Endothelial cell of umbilical vein (primary cell): ENCODE measurements around the gene SMARCAD1. TPM values are rescaled to one million over a fixed set of nuclear protein-coding genes. Genes with fewer than 3 reads are reported as not detected.

Experiments
- BruUV-seq: library from RNA; stranded (reverse); fragments of 400-500 nt; replicated peaks from 2 replicates; lab custom pipeline; 2021; lab: Mats Ljungman, UMichigan
- CTCF ChIA-PET: fragments of 300-600, 350-600 bp; sonication (Branson Sonifier 250); formaldehyde crosslinking; loops from one replicate; lab custom pipeline; 2021; ENCODE audit warnings: antibody characterized with exemption, inconsistent platforms; lab: Charles Lee
- POLR2A ChIA-PET: fragments of 300-600, 350-600 bp; sonication (Branson Sonifier 250); formaldehyde crosslinking; loops from one replicate; lab custom pipeline; 2021; ENCODE audit warnings: antibody characterized with exemption, inconsistent platforms; lab: Charles Lee
- DNase-seq: peaks from one replicate; pipeline ENCODE4 v3.0.0-alpha.2; 2011; ENCODE audit warnings: low read depth, low spot score
- FAIRE-seq: peaks from 2 replicates; lab custom pipeline; 2011; peaks lifted over from hg19 to GRCh38; lab: Jason Lieb, UNC
- H2AFZ ChIP-seq: 2 replicates; pipeline ENCODE4 v1.6.0; 2012; ENCODE audit warnings: low read depth, low read length, control low read depth, inconsistent platforms
- H3K27ac ChIP-seq: 2 replicates; pipeline ENCODE4 v1.5.1; 2011; ENCODE audit warnings: low read depth, mild to moderate bottlenecking, control low read depth, low read length, moderate library complexity; ENCODE audit not compliant: insufficient read depth
- H3K27me3 ChIP-seq, 2 experiments: 2 replicates each; pipeline versions ENCODE4 v1.6.0 to v1.6.1; 2011; ENCODE audit warnings: low read length in 2 of 2, mixed read lengths in 1 of 2; ENCODE audit not compliant: control insufficient read depth in 2 of 2, insufficient read depth in 2 of 2
- H3K36me3 ChIP-seq, 2 experiments: 2 replicates in 1 of 2; 3 replicates in 1 of 2; pipeline ENCODE4 v1.5.1; 2011; ENCODE audit warnings: low read length in 2 of 2, mild to moderate bottlenecking in 1 of 2, moderate library complexity in 1 of 2; ENCODE audit not compliant: control insufficient read depth in 2 of 2, insufficient read depth in 2 of 2; ENCODE audit errors: extremely low read depth in 1 of 2
- H3K4me1 ChIP-seq: 3 replicates; pipeline ENCODE4 v1.5.1; 2011; ENCODE audit warnings: mild to moderate bottlenecking, low read length; ENCODE audit not compliant: control insufficient read depth, insufficient read depth; ENCODE audit errors: extremely low read depth
- H3K4me2 ChIP-seq: 2 replicates; pipeline ENCODE4 v1.6.1; 2011; ENCODE audit warnings: low read length, control low read depth, mixed read lengths; ENCODE audit not compliant: insufficient read depth
- H3K4me3 ChIP-seq, 3 experiments: fragments of 200-600 bp in 1 of 3; sonication (generic), shearing (Covaris generic) in 1 of 3; replicated peaks in 1 of 3; 2 replicates each; pipeline ENCODE4 v1.5.1; 2011 to 2016; ENCODE audit warnings: control low read depth in 3 of 3, low read length in 3 of 3, mild to moderate bottlenecking in 2 of 3, inconsistent platforms in 1 of 3, low read depth in 1 of 3, moderate library complexity in 1 of 3; ENCODE audit not compliant: insufficient read depth in 1 of 3
- H3K79me2 ChIP-seq: 2 replicates; pipeline ENCODE4 v1.6.0; 2012; ENCODE audit warnings: low read length, inconsistent platforms; ENCODE audit not compliant: control insufficient read depth, insufficient read depth
- H3K9ac ChIP-seq: replicated peaks from 2 replicates; pipeline ENCODE3; 2011; ENCODE audit warnings: low read length, control low read depth; ENCODE audit not compliant: insufficient read depth; ENCODE audit errors: extremely low read depth
- H3K9me1 ChIP-seq: replicated peaks from 3 replicates; pipeline ENCODE4 v1.6.0; 2011; ENCODE audit warnings: mild to moderate bottlenecking, low read length; ENCODE audit not compliant: control insufficient read depth, insufficient read depth; ENCODE audit errors: extremely low read depth
- H3K9me3 ChIP-seq: replicated peaks from 2 replicates; pipeline ENCODE4 v1.5.1; 2012; ENCODE audit warnings: low read length, inconsistent platforms; ENCODE audit not compliant: control insufficient read depth, insufficient read depth
- H4K20me1 ChIP-seq: replicated peaks from 2 replicates; pipeline ENCODE3; 2011; ENCODE audit warnings: mild to moderate bottlenecking, low read length; ENCODE audit not compliant: control insufficient read depth, insufficient read depth; ENCODE audit errors: extremely low read depth
- EZH2 ChIP-seq: IDR thresholded peaks from 2 replicates; pipeline ENCODE4 v1.6.1; 2012; ENCODE audit warnings: borderline replicate concordance, low read depth, mild to moderate bottlenecking, moderate library complexity, low read length, inconsistent platforms; ENCODE audit not compliant: severe bottlenecking
- FOS ChIP-seq: IDR thresholded peaks from 2 replicates; pipeline ENCODE4 v1.6.1; 2011; ENCODE audit warnings: mild to moderate bottlenecking, low read length, moderate library complexity, borderline replicate concordance; ENCODE audit not compliant: insufficient read depth
- GATA2 ChIP-seq: IDR thresholded peaks from 2 replicates; pipeline ENCODE4 v1.7.0; 2011; ENCODE audit warnings: low read depth, mild to moderate bottlenecking, moderate library complexity, mixed read lengths, low read length; ENCODE audit not compliant: insufficient read length, insufficient read depth
- JUN ChIP-seq: IDR thresholded peaks from 2 replicates; pipeline ENCODE4 v1.6.1; 2011; ENCODE audit warnings: borderline replicate concordance, low read depth; ENCODE audit not compliant: insufficient read length, insufficient read depth
- MYC ChIP-seq: IDR thresholded peaks from one replicate; pipeline ENCODE4 v1.6.1; 2011; ENCODE audit warnings: mild to moderate bottlenecking, low read depth, low read length
- POLR2A ChIP-seq: IDR thresholded peaks from 2 replicates; pipeline ENCODE4 v1.6.1; 2012; ENCODE audit warnings: low read depth, mild to moderate bottlenecking, control low read depth, low read length
- POLR2AphosphoS5 ChIP-seq: IDR thresholded peaks from 2 replicates; pipeline ENCODE4 v1.6.1; 2012; ENCODE audit warnings: low read depth, mild to moderate bottlenecking, control low read depth, low read length, moderate library complexity; ENCODE audit not compliant: insufficient read depth
- dilution Hi-C: fragments of 300-500 bp; cut with MboI; formaldehyde crosslinking; loops from one replicate; pipeline ENCODE4 v1.15.0; 2019; ENCODE audit warnings: low sequenced_read_pairs; ENCODE audit not compliant: extremely low pct_ligation_motif_present
- intact Hi-C: fragments of 100-400 bp; cut with micrococcal nuclease; formaldehyde crosslinking; loops from one replicate; pipeline ENCODE4 v1.10.0; 2022
- polyA plus RNA-seq, 4 experiments: library from polyadenylated mRNA; depleted of rRNA in 3 of 4; stranded (reverse) in 3 of 4; unstranded in 1 of 4; fragments of >200 nt; gene quantifications; 2 replicates each; pipeline versions ENCODE4 v1.2.1 to v1.2.3, GENCODE V29; 2011 to 2012; ENCODE audit warnings: missing spikeins in 1 of 4
- total RNA-seq: library from RNA; stranded (reverse); gene quantifications from 2 replicates; pipeline ENCODE4 v1.2.3, GENCODE V29; 2021
- TF ChIP-seq, protein P1 (sequence below), 2 donors: IDR thresholded peaks; 1 replicate in 1 of 2; 2 replicates in 1 of 2; pipeline ENCODE4 v1.5.1; 2011; ENCODE audit warnings: low read length in 2 of 2, mild to moderate bottlenecking in 2 of 2, moderate library complexity in 2 of 2, control low read depth in 1 of 2, inconsistent platforms in 1 of 2, low read depth in 1 of 2; ENCODE audit not compliant: insufficient read depth in 1 of 2; ENCODE audit errors: extremely low read depth in 1 of 2
- TF ChIP-seq, protein P2 (sequence below): IDR thresholded peaks from 2 replicates; pipeline ENCODE4 v1.6.1; 2011; ENCODE audit not compliant: insufficient read depth, insufficient read length

The SMARCAD1 gene
- total and polyA plus RNA-seq, 2 donors (not counting 3 experiments of a cell fraction or from before 2014, with no cell fraction given): 15.5 to 34.8 TPM

DNA sequence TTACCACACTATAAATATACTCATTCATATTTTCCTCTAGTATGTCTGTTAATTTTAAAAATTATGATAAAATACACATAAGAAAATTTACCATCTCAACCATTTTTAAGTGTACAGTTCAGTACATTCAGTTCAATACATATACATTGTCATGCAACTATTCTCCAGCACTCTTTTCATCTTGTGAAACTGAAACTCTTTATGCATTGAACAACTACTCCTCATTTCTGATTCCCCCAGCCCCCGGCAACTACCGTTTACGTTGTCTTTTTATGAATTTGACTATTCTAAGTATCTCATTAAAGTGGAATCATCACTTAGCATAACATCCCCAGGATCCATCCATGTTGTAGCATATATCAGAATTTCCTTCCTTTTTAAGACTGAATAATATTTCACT, 8.7 kb downstream of the SMARCAD1 start:
- DNase-seq: no peak
- Histone ChIP-seq H3K9me1 (no peaks in the 10 kb centered on the region), H3K9ac (no peak overlapping the region), H3K4me2 (no peak overlapping the region), H4K20me1 (no peaks in the 10 kb centered on the region), H3K27ac (no peak overlapping the region), H3K9me3 (no peaks in the 10 kb centered on the region), H3K36me3 (peaks cover 12 to 23% of the 10 kb centered on the region in 2 experiments), H3K79me2 (peaks cover 67% of the 10 kb centered on the region), H3K27me3 (no peaks in the 10 kb centered on the region), H3K4me1 (no peaks in the 10 kb centered on the region), H3K4me3 (no peak overlapping the region), H2AFZ (no peak overlapping the region)
- BruUV-seq: no TSS peak
- intact Hi-C loops: no loop called here
- TF ChIP-seq JUN (no peak), GATA2 (no peak), POLR2A (no peak), POLR2AphosphoS5 (no peak), FOS (no peak), EZH2 (no peak), MYC (no peak)
- TF ChIP-seq, protein P1, sequence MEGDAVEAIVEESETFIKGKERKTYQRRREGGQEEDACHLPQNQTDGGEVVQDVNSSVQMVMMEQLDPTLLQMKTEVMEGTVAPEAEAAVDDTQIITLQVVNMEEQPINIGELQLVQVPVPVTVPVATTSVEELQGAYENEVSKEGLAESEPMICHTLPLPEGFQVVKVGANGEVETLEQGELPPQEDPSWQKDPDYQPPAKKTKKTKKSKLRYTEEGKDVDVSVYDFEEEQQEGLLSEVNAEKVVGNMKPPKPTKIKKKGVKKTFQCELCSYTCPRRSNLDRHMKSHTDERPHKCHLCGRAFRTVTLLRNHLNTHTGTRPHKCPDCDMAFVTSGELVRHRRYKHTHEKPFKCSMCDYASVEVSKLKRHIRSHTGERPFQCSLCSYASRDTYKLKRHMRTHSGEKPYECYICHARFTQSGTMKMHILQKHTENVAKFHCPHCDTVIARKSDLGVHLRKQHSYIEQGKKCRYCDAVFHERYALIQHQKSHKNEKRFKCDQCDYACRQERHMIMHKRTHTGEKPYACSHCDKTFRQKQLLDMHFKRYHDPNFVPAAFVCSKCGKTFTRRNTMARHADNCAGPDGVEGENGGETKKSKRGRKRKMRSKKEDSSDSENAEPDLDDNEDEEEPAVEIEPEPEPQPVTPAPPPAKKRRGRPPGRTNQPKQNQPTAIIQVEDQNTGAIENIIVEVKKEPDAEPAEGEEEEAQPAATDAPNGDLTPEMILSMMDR (IDR thresholded peaks at IDR 0.05; ENCODE audit: extremely low read depth in 1 of 2, insufficient read depth in 1 of 2, low read depth in 1 of 2, low read length in 2 of 2): no peak
- TF ChIP-seq, protein P2, sequence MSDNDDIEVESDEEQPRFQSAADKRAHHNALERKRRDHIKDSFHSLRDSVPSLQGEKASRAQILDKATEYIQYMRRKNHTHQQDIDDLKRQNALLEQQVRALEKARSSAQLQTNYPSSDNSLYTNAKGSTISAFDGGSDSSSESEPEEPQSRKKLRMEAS: no peak
- ChIA-PET CTCF (no interaction called here), POLR2A (no interaction called here)
- dilution Hi-C loops: no loop called here
- no peak for FAIRE-seq
